RWPE1 (cell line): ENCODE measurements around the gene RPUSD2.

Experiments used
- CTCF ChIA-PET: fragments of 350-600 bp; sonication (Branson Sonifier 250); formaldehyde crosslinking; extraction: SDS; loops from one replicate; lab custom pipeline; 2021; lab: Yijun Ruan, JAX
- POLR2A ChIA-PET: fragments of 400-600 bp; formaldehyde crosslinking; extraction: SDS; loops from one replicate; lab custom pipeline; 2020; ENCODE audit warnings: antibody characterized with exemption; ENCODE audit not compliant: low non-redundant PET; lab: Yijun Ruan, JAX
- DNase-seq: peaks from one replicate; pipeline ENCODE4 v3.0.0; 2012; ENCODE audit warnings: low spot score
- H3K27ac ChIP-seq: fragments of 450-650 bp; 2 replicates; pipeline ENCODE4 v1.5.1; 2017
- TF ChIP-seq, protein P1 (sequence below): fragments of 450-650 bp; conservative IDR thresholded peaks from 2 replicates; pipeline ENCODE4 v1.5.1; 2017; ENCODE audit warnings: low read depth, mild to moderate bottlenecking

Gene RPUSD2

GRCh38 chr15:40623361-40623760 lies 54.3 kb downstream of the RPUSD2 start:
- ChIA-PET CTCF (no interaction called here), POLR2A (no interaction called here)
- DNase-seq: no peak
- no peak overlapping the region for H3K27ac ChIP-seq
- TF ChIP-seq, protein P1, sequence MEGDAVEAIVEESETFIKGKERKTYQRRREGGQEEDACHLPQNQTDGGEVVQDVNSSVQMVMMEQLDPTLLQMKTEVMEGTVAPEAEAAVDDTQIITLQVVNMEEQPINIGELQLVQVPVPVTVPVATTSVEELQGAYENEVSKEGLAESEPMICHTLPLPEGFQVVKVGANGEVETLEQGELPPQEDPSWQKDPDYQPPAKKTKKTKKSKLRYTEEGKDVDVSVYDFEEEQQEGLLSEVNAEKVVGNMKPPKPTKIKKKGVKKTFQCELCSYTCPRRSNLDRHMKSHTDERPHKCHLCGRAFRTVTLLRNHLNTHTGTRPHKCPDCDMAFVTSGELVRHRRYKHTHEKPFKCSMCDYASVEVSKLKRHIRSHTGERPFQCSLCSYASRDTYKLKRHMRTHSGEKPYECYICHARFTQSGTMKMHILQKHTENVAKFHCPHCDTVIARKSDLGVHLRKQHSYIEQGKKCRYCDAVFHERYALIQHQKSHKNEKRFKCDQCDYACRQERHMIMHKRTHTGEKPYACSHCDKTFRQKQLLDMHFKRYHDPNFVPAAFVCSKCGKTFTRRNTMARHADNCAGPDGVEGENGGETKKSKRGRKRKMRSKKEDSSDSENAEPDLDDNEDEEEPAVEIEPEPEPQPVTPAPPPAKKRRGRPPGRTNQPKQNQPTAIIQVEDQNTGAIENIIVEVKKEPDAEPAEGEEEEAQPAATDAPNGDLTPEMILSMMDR: no peak
